Endometrial microvascular endothelial cells (primary cell): ENCODE data around the gene MAP3K14. TPM values are rescaled to one million over a fixed set of nuclear protein-coding genes. Genes with fewer than 3 reads are reported as not detected.

Source experiments
- in situ Hi-C: cut with HindIII; loops from 2 replicates; pipeline ENCODE4 v1.10.0; 2017; ENCODE audit warnings: low sequenced_read_pairs, low pct_unique_long_range_greater_than_20kb; ENCODE audit errors: inconsistent ontology term
- total RNA-seq: library from RNA; depleted of rRNA; stranded (reverse); fragments of >200 nt; gene quantifications from one replicate; pipeline ENCODE4 v1.2.3, GENCODE V29; 2015; ENCODE audit errors: inconsistent ontology term

The MAP3K14 gene
- total RNA-seq, 1 donor from 2014 or later: 5.8 TPM

DNA sequence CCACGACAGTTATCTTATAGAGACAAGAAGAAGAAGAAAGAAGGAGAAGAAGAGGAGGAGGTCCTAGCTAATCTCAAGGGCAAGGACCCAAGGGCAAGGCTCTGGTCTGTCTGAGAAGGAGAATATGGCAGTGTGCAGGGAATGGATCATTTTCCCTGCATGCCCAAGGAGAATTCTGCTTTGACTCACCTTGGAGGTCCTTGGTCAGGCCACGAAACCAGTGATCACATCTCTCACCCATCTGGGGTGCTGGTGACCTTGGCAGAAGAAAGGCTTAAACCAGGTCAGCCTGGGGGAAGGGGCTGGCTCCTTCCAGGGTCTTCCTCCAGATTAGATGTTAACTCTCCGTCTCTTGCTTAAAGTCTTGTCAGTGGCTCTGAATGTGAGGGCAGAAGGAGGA, 96.7 kb downstream of the MAP3K14 start:
- in situ Hi-C loops: no loop called here

DNA sequence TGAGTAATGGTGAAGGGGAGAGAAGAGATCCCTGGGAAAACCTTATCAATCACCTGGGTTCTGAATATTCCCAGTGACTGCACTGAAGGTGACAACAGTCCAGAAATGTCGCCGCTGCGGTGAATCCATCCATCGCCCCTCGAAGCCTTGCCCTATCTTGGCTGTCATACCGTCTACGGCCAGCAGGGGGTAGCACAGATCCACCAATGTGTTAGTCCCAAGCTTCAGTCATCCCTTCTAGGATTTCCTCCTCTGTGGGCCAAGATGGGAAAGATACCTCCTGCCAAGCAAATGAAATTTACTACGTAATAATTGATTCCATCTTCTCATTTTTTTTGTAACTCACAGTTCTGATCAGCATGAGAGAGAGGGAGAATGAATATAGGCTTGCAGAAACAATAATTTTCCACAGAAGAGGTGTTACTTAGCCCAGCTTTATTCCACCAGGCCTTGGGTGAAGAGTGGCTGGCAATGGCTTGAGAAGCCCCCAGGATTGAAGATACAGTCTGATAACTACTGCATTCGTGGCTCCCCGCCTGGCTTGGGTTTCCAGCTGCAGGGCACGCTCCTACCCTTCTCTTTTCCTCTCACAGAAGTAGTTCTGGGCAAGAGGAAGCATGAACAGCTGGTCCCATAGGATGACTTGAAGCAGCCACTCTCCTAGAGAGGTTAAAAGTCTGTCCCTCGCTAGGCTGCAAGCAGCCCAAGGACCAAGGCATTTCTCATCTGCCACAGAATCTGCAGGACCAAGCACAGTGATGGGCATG, 97.7 kb downstream of the MAP3K14 start:
- in situ Hi-C loops: no loop called here

Other genes starting within 250 kb of the MAP3K14 start
- 16.2 TPM for gene PLCD3, start 184.5 kb downstream of the MAP3K14 start, total RNA-seq
- 17.4 TPM for gene ACBD4, start 181.3 kb downstream of the MAP3K14 start, total RNA-seq
- 15.4 TPM for gene HEXIM1, start 168.5 kb downstream of the MAP3K14 start, total RNA-seq
- 5.1 TPM for gene HEXIM2, start 155.1 kb downstream of the MAP3K14 start, total RNA-seq
- under 0.01 TPM for gene FMNL1, start 95.1 kb downstream of the MAP3K14 start, total RNA-seq
- not detected for gene SPATA32, start 54.9 kb downstream of the MAP3K14 start, total RNA-seq
- 19.0 TPM for gene ARHGAP27, start 115.8 kb upstream of the MAP3K14 start, total RNA-seq
- 30.7 TPM for gene PLEKHM1, start 173.7 kb upstream of the MAP3K14 start, total RNA-seq